Glutamatergic neuron (in vitro differentiated cells): ENCODE data around the gene EREG. TPM values are rescaled to one million over a fixed set of nuclear protein-coding genes. Genes with fewer than 3 reads are reported as not detected.
A peak's percentile ranks its signal among the peaks of the same experiment; 100 is the strongest.

Experiments used
- DNase-seq: peaks from one replicate; pipeline ENCODE4 v3.0.0; 2022
- H3K27ac Mint-ChIP-seq: one replicate; pipeline ENCODE4 v1.8.0; 2020; ENCODE audit warnings: mild to moderate bottlenecking, mixed read lengths, inconsistent platforms; ENCODE audit not compliant: unreplicated experiment
- H3K27me3 Mint-ChIP-seq: one replicate; pipeline ENCODE4 v1.8.0; 2020; ENCODE audit warnings: mild to moderate bottlenecking, moderate library complexity, mixed read lengths, inconsistent platforms; ENCODE audit not compliant: unreplicated experiment
- H3K36me3 Mint-ChIP-seq: one replicate; pipeline ENCODE4 v1.8.0; 2020; ENCODE audit warnings: mild to moderate bottlenecking, mixed read lengths, inconsistent platforms; ENCODE audit not compliant: unreplicated experiment
- H3K4me1 Mint-ChIP-seq: one replicate; pipeline ENCODE4 v1.8.0; 2020; ENCODE audit warnings: mild to moderate bottlenecking, low read depth, mixed read lengths, inconsistent platforms; ENCODE audit not compliant: unreplicated experiment
- H3K4me3 Mint-ChIP-seq: one replicate; pipeline ENCODE4 v1.8.0; 2020; ENCODE audit warnings: mild to moderate bottlenecking, mixed read lengths, inconsistent platforms; ENCODE audit not compliant: unreplicated experiment
- H3K9me3 Mint-ChIP-seq: one replicate; pipeline ENCODE4 v1.8.0; 2020; ENCODE audit warnings: mild to moderate bottlenecking, moderate library complexity, mixed read lengths, inconsistent platforms; ENCODE audit not compliant: unreplicated experiment
- CTCF ChIP-seq: fragments of 200-600 bp; sonication (generic); IDR thresholded peaks from one replicate; pipeline ENCODE4 v1.5.0; 2021; ENCODE audit not compliant: partially characterized antibody, unreplicated experiment
- total RNA-seq: library from RNA; stranded (reverse); fragmentation: NEBNext Ultra II Directional; extraction: Animal tissue kit (Norgen Biotek cat#: 25700); gene quantifications from one replicate; pipeline ENCODE4 v1.2.1, GENCODE V29; 2021; ENCODE audit not compliant: unreplicated experiment

EREG gene
- total RNA-seq, 1 donor from 2014 or later: not detected

GRCh38 chr4:74374561-74375327 lies 9.8 kb downstream of the EREG start:
- peaks cover 2% of the 10 kb centered on the region for H3K27me3 Mint-ChIP-seq
- TF ChIP-seq CTCF: no peak
- H3K4me1 Mint-ChIP-seq: no peaks in the 10 kb centered on the region
- H3K27ac Mint-ChIP-seq: no peak overlapping the region
- H3K4me3 Mint-ChIP-seq: no peak overlapping the region
- H3K36me3 Mint-ChIP-seq: no peaks in the 10 kb centered on the region
- H3K9me3 Mint-ChIP-seq: no peaks in the 10 kb centered on the region
- no peak for DNase-seq

GRCh38 chr4:74375824-74376426 lies 11.0 kb downstream of the EREG start:
- no peaks in the 10 kb centered on the region for H3K27me3 Mint-ChIP-seq
- no peaks in the 10 kb centered on the region for H3K4me1 Mint-ChIP-seq
- TF ChIP-seq CTCF: no peak
- no peak for DNase-seq
- H3K27ac Mint-ChIP-seq: no peak overlapping the region
- H3K9me3 Mint-ChIP-seq: no peaks in the 10 kb centered on the region
- no peak overlapping the region for H3K4me3 Mint-ChIP-seq
- no peaks in the 10 kb centered on the region for H3K36me3 Mint-ChIP-seq

GRCh38 chr4:74376888-74377483 lies 12.0 kb downstream of the EREG start:
- peak; percentile 46 for TF ChIP-seq CTCF
- no peaks in the 10 kb centered on the region for H3K36me3 Mint-ChIP-seq
- DNase-seq: no peak
- H3K4me1 Mint-ChIP-seq: no peaks in the 10 kb centered on the region
- H3K27ac Mint-ChIP-seq: no peak overlapping the region
- H3K27me3 Mint-ChIP-seq: no peaks in the 10 kb centered on the region
- no peaks in the 10 kb centered on the region for H3K9me3 Mint-ChIP-seq
- H3K4me3 Mint-ChIP-seq: no peak overlapping the region

GRCh38 chr4:74377714-74378113 lies 12.8 kb downstream of the EREG start:
- Mint-ChIP-seq H3K36me3 (no peaks in the 10 kb centered on the region), H3K9me3 (no peaks in the 10 kb centered on the region), H3K4me3 (no peak overlapping the region), H3K27me3 (no peaks in the 10 kb centered on the region), H3K27ac (no peak overlapping the region), H3K4me1 (no peaks in the 10 kb centered on the region)
- no peak for DNase-seq
- no peak for TF ChIP-seq CTCF

- no peak for TF ChIP-seq CTCF
- Mint-ChIP-seq H3K4me1 (no peaks in the 10 kb centered on the region), H3K4me3 (no peak overlapping the region), H3K27me3 (no peaks in the 10 kb centered on the region), H3K27ac (no peak overlapping the region), H3K9me3 (no peaks in the 10 kb centered on the region), H3K36me3 (no peaks in the 10 kb centered on the region)
- DNase-seq: no peak
Observed at GRCh38 chr4:74378573-74378972, 13.6 kb downstream of the EREG start.
